ENCODE data around the gene CREG2. TPM values are rescaled to one million over a fixed set of nuclear protein-coding genes. Genes with fewer than 3 reads are reported as not detected.
"Not testable (repeated sequence)": the region's sequence is repeated elsewhere in the genome, so short reads cannot be mapped to it uniquely, and the experiment has no call there.

CREG2 gene
- total RNA-seq, 2 experiments from 2014 or later, result not detected

GRCh38 chr2:101328474-101329007 is 58.8 kb downstream of the CREG2 start:
- ATAC-seq, result peak; percentile 80
- peaks cover 2% of the 10 kb centered on the region for H3K9me3 Mint-ChIP-seq (ENCODE audit: low read depth)
- intact Hi-C loops (cut with DNase I, micrococcal nuclease), result loop anchor here in 1 of 2 experiments (1.0 to 2.0 kb wide), 2 partner anchors 17 to 76 kb away; partner anchors contain the start of gene CNOT11
- ChIA-PET CTCF (interaction anchor here (0.5 to 7.3 kb wide), 8 partner anchors 13 to 1151 kb away, joined by 3 to 66 read pairs (median 4); partner anchors contain the start of gene CNOT11), POLR2A (no interaction called here)
- peaks cover 20% of the 10 kb centered on the region for H3K4me1 Mint-ChIP-seq
- H3K36me3 Mint-ChIP-seq (ENCODE audit: low read depth), result peaks cover 2% of the 10 kb centered on the region
- no peak for DNase-seq
- no peak overlapping the region for H3K27ac Mint-ChIP-seq
- H3K27me3 Mint-ChIP-seq, result no peaks in the 10 kb centered on the region
- H3K4me3 Mint-ChIP-seq, result no peak overlapping the region

GRCh38 chr2:101327863-101328394 is 59.4 kb downstream of the CREG2 start:
- DNase-seq, result no peak
- Mint-ChIP-seq H3K4me1 (peaks cover 17% of the 10 kb centered on the region), H3K27me3 (no peaks in the 10 kb centered on the region), H3K9me3 (ENCODE audit: low read depth) (peaks cover 2% of the 10 kb centered on the region), H3K27ac (no peak overlapping the region), H3K36me3 (ENCODE audit: low read depth) (peaks cover 2% of the 10 kb centered on the region), H3K4me3 (no peak overlapping the region)
- ChIA-PET POLR2A (no interaction called here), CTCF (interaction anchor here (0.5 to 7.3 kb wide), 6 partner anchors 13 to 123 kb away, joined by 3 to 66 read pairs (median 4); partner anchors contain the start of gene CNOT11)
- intact Hi-C loops (cut with DNase I, micrococcal nuclease), result loop anchor here in 1 of 2 experiments (2.0 kb wide), 1 partner anchor 75 kb away; the partner anchor contains the start of gene CNOT11
- ATAC-seq, result peak; percentile 12

GRCh38 chr2:101325425-101325824 is 61.9 kb downstream of the CREG2 start:
- CTCF ChIA-PET, result interaction anchor here (0.5 to 0.6 kb wide), 2 partner anchors 62 to 177 kb away, joined by 3 read pairs; no protein-coding TSS in a partner anchor

GRCh38 chr2:101316568-101316967 is 70.7 kb downstream of the CREG2 start:
- CTCF ChIA-PET; H3K27me3 Mint-ChIP-seq; H3K9me3 Mint-ChIP-seq (ENCODE audit: low read depth); intact Hi-C loops (cut with DNase I, micrococcal nuclease); POLR2A ChIA-PET; H3K27ac Mint-ChIP-seq; ATAC-seq; DNase-seq; H3K36me3 Mint-ChIP-seq (ENCODE audit: low read depth); H3K4me3 Mint-ChIP-seq: not testable (repeated sequence)
- peaks cover 23% of the 10 kb centered on the region for H3K4me1 Mint-ChIP-seq

More at GRCh38 chr2:101325425-101325824, 61.9 kb downstream of the CREG2 start:
- Mint-ChIP-seq H3K27ac (no peak overlapping the region), H3K27me3 (no peaks in the 10 kb centered on the region), H3K36me3 (ENCODE audit: low read depth) (peaks cover 2% of the 10 kb centered on the region), H3K4me3 (no peak overlapping the region), H3K4me1 (peaks cover 3% of the 10 kb centered on the region), H3K9me3 (ENCODE audit: low read depth) (peaks cover 2% of the 10 kb centered on the region)
- intact Hi-C loops (cut with DNase I, micrococcal nuclease), result no loop called here
- no peak for DNase-seq
- POLR2A ChIA-PET, result no interaction called here
- no peak for ATAC-seq

- peak overlapping the region; percentile 27 for H3K4me3 Mint-ChIP-seq
- no peaks in the 10 kb centered on the region for H3K27me3 Mint-ChIP-seq
- no peak overlapping the region for H3K27ac Mint-ChIP-seq
- intact Hi-C loops (cut with DNase I, micrococcal nuclease), result loop anchor here in 1 of 2 experiments (1.0 kb wide), 1 partner anchor 18 kb away; no protein-coding TSS in a partner anchor
- H3K9me3 Mint-ChIP-seq (ENCODE audit: low read depth), result no peaks in the 10 kb centered on the region
- H3K4me1 Mint-ChIP-seq, result peaks cover 54% of the 10 kb centered on the region
- DNase-seq (no peak), ATAC-seq (no peak)
- CTCF ChIA-PET, result interaction anchor here (1.8 kb wide), 1 partner anchor 31 kb away, joined by 5 read pairs; no protein-coding TSS in a partner anchor
- H3K36me3 Mint-ChIP-seq (ENCODE audit: low read depth), result peaks cover 2% of the 10 kb centered on the region
- POLR2A ChIA-PET, result no interaction called here
Measured at GRCh38 chr2:101311696-101312017, 75.6 kb downstream of the CREG2 start.

- H3K4me1 Mint-ChIP-seq, result peaks cover 54% of the 10 kb centered on the region
- intact Hi-C loops (cut with DNase I, micrococcal nuclease), result loop anchor here in 1 of 2 experiments (1.0 kb wide), 1 partner anchor 18 kb away; no protein-coding TSS in a partner anchor
- DNase-seq, result no peak
- H3K4me3 Mint-ChIP-seq, result peak overlapping the region; percentile 27
- ChIA-PET CTCF (interaction anchor here (1.1 to 1.8 kb wide), 3 partner anchors 31 to 299 kb away, joined by 3 to 5 read pairs (median 3); no protein-coding TSS in a partner anchor), POLR2A (interaction anchor here (0.6 kb wide), 1 partner anchor 45 kb away, joined by 3 read pairs; no protein-coding TSS in a partner anchor)
- H3K9me3 Mint-ChIP-seq (ENCODE audit: low read depth), result no peaks in the 10 kb centered on the region
- ATAC-seq, result no peak
- peak overlapping the region; percentile 76 for H3K27ac Mint-ChIP-seq
- H3K27me3 Mint-ChIP-seq, result no peaks in the 10 kb centered on the region
- peaks cover 2% of the 10 kb centered on the region for H3K36me3 Mint-ChIP-seq (ENCODE audit: low read depth)
Measured at GRCh38 chr2:101310834-101311695, 76.2 kb downstream of the CREG2 start.

- H3K4me3 Mint-ChIP-seq, result peak overlapping the region; percentile 25
- peak overlapping the region; percentile 20 for H3K27ac Mint-ChIP-seq
- POLR2A ChIA-PET, result interaction anchor here (0.7 to 1.0 kb wide), 2 partner anchors 19 to 656 kb away, joined by 4 read pairs; no protein-coding TSS in a partner anchor
- H3K36me3 Mint-ChIP-seq (ENCODE audit: low read depth), result peaks cover 9% of the 10 kb centered on the region
- CTCF ChIA-PET, result interaction anchor here (0.9 to 1.8 kb wide), 4 partner anchors 16 to 298 kb away, joined by 3 to 5 read pairs (median 4); no protein-coding TSS in a partner anchor
- peaks cover 54% of the 10 kb centered on the region for H3K4me1 Mint-ChIP-seq
- no peaks in the 10 kb centered on the region for H3K9me3 Mint-ChIP-seq (ENCODE audit: low read depth)
- no peaks in the 10 kb centered on the region for H3K27me3 Mint-ChIP-seq
- intact Hi-C loops (cut with DNase I, micrococcal nuclease), result no loop called here
- ATAC-seq (no peak), DNase-seq (no peak)
Measured at GRCh38 chr2:101310090-101310833, 77.0 kb downstream of the CREG2 start.

GRCh38 chr2:101308432-101309210 is 78.7 kb downstream of the CREG2 start, which contains the start of gene RNF149:
RNF149 (minus strand) TSS chr2:101308701; CDS start chr2:101308588, 113 bp downstream.
- no peaks in the 10 kb centered on the region for H3K9me3 Mint-ChIP-seq (ENCODE audit: low read depth)
- POLR2A ChIA-PET, result interaction anchor here (0.6 to 1.0 kb wide), 7 partner anchors 21 to 1076 kb away, joined by 3 to 5 read pairs (median 3); partner anchors contain the start of gene CNOT11
- H3K4me1 Mint-ChIP-seq, result peaks cover 67% of the 10 kb centered on the region
- DNase-seq, result peak; percentile 94
- ATAC-seq, result peak; percentile 63
- H3K4me3 Mint-ChIP-seq, result peak within 1 kb of the TSS; percentile 82
- peak within 1 kb of the TSS; percentile 98 for H3K27ac Mint-ChIP-seq
- peaks cover 15% of the 10 kb centered on the region for H3K36me3 Mint-ChIP-seq (ENCODE audit: low read depth)
- CTCF ChIA-PET, result interaction anchor here (0.5 to 0.7 kb wide), 2 partner anchors 15 to 1050 kb away, joined by 3 read pairs; no protein-coding TSS in a partner anchor
- H3K27me3 Mint-ChIP-seq, result no peaks in the 10 kb centered on the region
- intact Hi-C loops (cut with DNase I, micrococcal nuclease), result loop anchor here (1.0 to 5.0 kb wide), 12 partner anchors 56 to 1059 kb away; partner anchors contain the start of genes CNOT11 (in 2 of the 2), PDCL3 (in 1 of the 2) and RPL31 (in 1 of the 2)

GRCh38 chr2:101307950-101308431 is 79.3 kb downstream of the CREG2 start:
- no peak for ATAC-seq
- POLR2A ChIA-PET, result interaction anchor here (0.6 kb wide), 1 partner anchor 1076 kb away, joined by 5 read pairs; no protein-coding TSS in a partner anchor
- Mint-ChIP-seq H3K4me1 (peaks cover 71% of the 10 kb centered on the region), H3K27me3 (no peaks in the 10 kb centered on the region), H3K36me3 (ENCODE audit: low read depth) (peaks cover 15% of the 10 kb centered on the region), H3K27ac (peak overlapping the region; percentile 98), H3K4me3 (peak overlapping the region; percentile 82), H3K9me3 (ENCODE audit: low read depth) (no peaks in the 10 kb centered on the region)
- peak; percentile 59 for DNase-seq
- intact Hi-C loops (cut with DNase I, micrococcal nuclease), result loop anchor here (1.0 to 5.0 kb wide), 18 partner anchors 23 to 1059 kb away; partner anchors contain the start of genes CNOT11 (in 2 of the 2), PDCL3 (in 1 of the 2), RPL31 (in 1 of the 2) and TBC1D8 (in 1 of the 2)
- CTCF ChIA-PET, result no interaction called here

Measured in activated CD4-positive, alpha-beta T cell treated with anti-CD3 and anti-CD28 coated beads for 36 hours (primary cell).